ENCODE measurements around the gene CGNL1. TPM values are rescaled to one million over a fixed set of nuclear protein-coding genes. Genes with fewer than 3 reads are reported as not detected.
A peak's percentile ranks its signal among the peaks of the same experiment; 100 is the strongest.

The CGNL1 gene
- total RNA-seq, 1 donor from 2014 or later: 3.0 TPM

DNA sequence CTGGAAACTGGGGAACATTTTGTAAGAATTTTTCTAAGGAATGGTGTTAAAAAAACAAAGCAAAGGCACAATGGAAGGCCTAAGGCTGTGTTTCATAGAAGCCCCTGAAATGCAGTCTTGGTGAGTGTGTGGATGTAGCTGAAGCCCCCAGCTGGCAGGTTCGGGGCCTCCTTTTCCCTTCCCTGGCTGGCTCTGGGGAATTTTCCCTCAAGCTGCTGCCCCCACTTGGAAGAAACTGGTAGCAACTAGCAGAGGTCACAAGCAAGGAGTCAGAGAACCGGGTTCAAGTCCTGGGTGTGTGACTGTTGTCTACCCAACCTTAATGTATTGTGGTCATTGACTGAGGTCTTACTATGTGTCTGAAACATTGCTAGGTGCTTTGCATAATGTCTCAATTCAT, 130.1 kb downstream of the CGNL1 start:
- H3F3A ChIP-seq (ENCODE audit: low read depth): no peaks in the 10 kb centered on the region
- no peak overlapping the region for H3K9ac ChIP-seq
- H3K36me3 Mint-ChIP-seq: no peaks in the 10 kb centered on the region
- peak; percentile 50 for DNase-seq (ENCODE audit: low spot score)
- no peak overlapping the region for H3K27ac ChIP-seq
- H3K4me3 ChIP-seq: no peak overlapping the region
- H2AFZ ChIP-seq (replicated peaks): peak overlapping the region; percentile 27
- H3K27me3 ChIP-seq: no peaks in the 10 kb centered on the region
- no peak overlapping the region for H3K4me3 Mint-ChIP-seq
- H3K36me3 ChIP-seq: no peaks in the 10 kb centered on the region
- H4K20me1 ChIP-seq (ENCODE audit: low read depth): no peaks in the 10 kb centered on the region
- no peak overlapping the region for H3K4me2 ChIP-seq
- H3K4me1 ChIP-seq: peaks cover 21% of the 10 kb centered on the region
- no peak overlapping the region for H3K27ac Mint-ChIP-seq
- TF ChIP-seq EZH2 (IDR thresholded peaks at IDR 0.05): no peak
- TF ChIP-seq, protein P1, sequence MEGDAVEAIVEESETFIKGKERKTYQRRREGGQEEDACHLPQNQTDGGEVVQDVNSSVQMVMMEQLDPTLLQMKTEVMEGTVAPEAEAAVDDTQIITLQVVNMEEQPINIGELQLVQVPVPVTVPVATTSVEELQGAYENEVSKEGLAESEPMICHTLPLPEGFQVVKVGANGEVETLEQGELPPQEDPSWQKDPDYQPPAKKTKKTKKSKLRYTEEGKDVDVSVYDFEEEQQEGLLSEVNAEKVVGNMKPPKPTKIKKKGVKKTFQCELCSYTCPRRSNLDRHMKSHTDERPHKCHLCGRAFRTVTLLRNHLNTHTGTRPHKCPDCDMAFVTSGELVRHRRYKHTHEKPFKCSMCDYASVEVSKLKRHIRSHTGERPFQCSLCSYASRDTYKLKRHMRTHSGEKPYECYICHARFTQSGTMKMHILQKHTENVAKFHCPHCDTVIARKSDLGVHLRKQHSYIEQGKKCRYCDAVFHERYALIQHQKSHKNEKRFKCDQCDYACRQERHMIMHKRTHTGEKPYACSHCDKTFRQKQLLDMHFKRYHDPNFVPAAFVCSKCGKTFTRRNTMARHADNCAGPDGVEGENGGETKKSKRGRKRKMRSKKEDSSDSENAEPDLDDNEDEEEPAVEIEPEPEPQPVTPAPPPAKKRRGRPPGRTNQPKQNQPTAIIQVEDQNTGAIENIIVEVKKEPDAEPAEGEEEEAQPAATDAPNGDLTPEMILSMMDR (IDR thresholded peaks at IDR 0.05): peak; percentile 46
- no peaks in the 10 kb centered on the region for H3K9me3 ChIP-seq (ENCODE audit: low read depth)
- peaks cover 34% of the 10 kb centered on the region for H3K4me1 Mint-ChIP-seq
- H3K9me3 Mint-ChIP-seq: no peaks in the 10 kb centered on the region
- peaks cover 10% of the 10 kb centered on the region for H3K27me3 Mint-ChIP-seq (ENCODE audit: insufficient read depth, low read depth)
- no peaks in the 10 kb centered on the region for H3K79me2 ChIP-seq (ENCODE audit: low read depth)

DNA sequence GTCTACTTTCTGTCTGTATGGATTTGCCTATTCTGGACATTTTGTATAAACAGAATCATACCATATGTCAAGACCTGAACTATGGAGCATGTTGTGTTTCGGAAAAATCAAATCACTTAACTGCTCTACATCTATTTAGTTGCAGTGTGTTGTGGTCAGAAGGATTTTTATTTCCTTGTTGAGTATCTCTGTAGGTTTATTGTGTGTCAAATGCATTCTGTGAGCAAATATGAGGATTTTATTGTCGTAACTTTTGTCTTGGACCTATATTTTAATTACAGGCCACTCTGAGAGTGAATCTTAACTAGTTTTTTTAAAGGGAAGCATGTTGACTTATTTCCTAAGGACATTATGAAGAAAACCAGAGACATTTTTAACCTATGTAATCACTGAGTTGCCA, 130.8 kb downstream of the CGNL1 start:
- Histone ChIP-seq H2AFZ (replicated peaks) (no peak overlapping the region), H3K36me3 (no peaks in the 10 kb centered on the region), H3K4me1 (peaks cover 20% of the 10 kb centered on the region), H3K79me2 (ENCODE audit: low read depth) (no peaks in the 10 kb centered on the region), H3K9ac (no peak overlapping the region), H3F3A (ENCODE audit: low read depth) (no peaks in the 10 kb centered on the region), H4K20me1 (ENCODE audit: low read depth) (no peaks in the 10 kb centered on the region), H3K9me3 (ENCODE audit: low read depth) (no peaks in the 10 kb centered on the region), H3K4me2 (no peak overlapping the region), H3K4me3 (no peak overlapping the region), H3K27ac (no peak overlapping the region), H3K27me3 (no peaks in the 10 kb centered on the region)
- peaks cover 10% of the 10 kb centered on the region for H3K27me3 Mint-ChIP-seq (ENCODE audit: insufficient read depth, low read depth)
- no peak overlapping the region for H3K27ac Mint-ChIP-seq
- no peaks in the 10 kb centered on the region for H3K9me3 Mint-ChIP-seq
- DNase-seq (ENCODE audit: low spot score): no peak
- H3K4me1 Mint-ChIP-seq: peaks cover 30% of the 10 kb centered on the region
- H3K36me3 Mint-ChIP-seq: no peaks in the 10 kb centered on the region
- no peak for TF ChIP-seq EZH2 (IDR thresholded peaks at IDR 0.05)
- TF ChIP-seq EZH2phosphoT487 (IDR thresholded peaks at IDR 0.05): no peak
- TF ChIP-seq, protein P1 (IDR thresholded peaks at IDR 0.05): no peak
- H3K4me3 Mint-ChIP-seq: no peak overlapping the region

DNA sequence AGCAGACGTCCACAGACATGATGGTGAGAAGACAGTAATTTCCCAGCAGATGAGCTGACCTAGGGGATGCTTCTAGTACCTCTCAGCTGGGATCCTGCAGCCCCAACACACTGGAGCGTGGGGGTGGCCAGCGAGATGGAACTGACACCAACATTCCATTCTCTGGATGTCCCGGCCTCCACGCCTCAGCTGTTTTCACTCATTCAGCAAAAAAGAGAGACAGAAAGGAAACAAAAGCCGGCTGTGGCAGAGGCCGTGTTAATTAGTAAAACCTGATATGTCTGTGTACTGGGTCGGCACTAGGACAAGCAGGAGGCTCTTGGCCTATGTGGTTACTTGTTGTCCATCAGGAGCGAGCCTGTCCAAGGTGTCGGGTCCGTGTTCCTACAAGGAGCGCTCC, 132.8 kb downstream of the CGNL1 start:
- H3K4me1 Mint-ChIP-seq: peaks cover 20% of the 10 kb centered on the region
- peaks cover 6% of the 10 kb centered on the region for H3K27me3 Mint-ChIP-seq (ENCODE audit: insufficient read depth, low read depth)
- peaks cover 16% of the 10 kb centered on the region for H3K4me1 ChIP-seq
- no peaks in the 10 kb centered on the region for H4K20me1 ChIP-seq (ENCODE audit: low read depth)
- H3F3A ChIP-seq (ENCODE audit: low read depth): no peaks in the 10 kb centered on the region
- H3K9me3 ChIP-seq (ENCODE audit: low read depth): no peaks in the 10 kb centered on the region
- TF ChIP-seq EZH2phosphoT487 (IDR thresholded peaks at IDR 0.05) (no peak), EZH2 (IDR thresholded peaks at IDR 0.05) (no peak)
- TF ChIP-seq, protein P1 (IDR thresholded peaks at IDR 0.05): no peak
- DNase-seq (ENCODE audit: low spot score): peak; percentile 68
- no peaks in the 10 kb centered on the region for H3K36me3 ChIP-seq
- H3K27ac Mint-ChIP-seq: no peak overlapping the region
- H3K9me3 Mint-ChIP-seq: no peaks in the 10 kb centered on the region
- H3K79me2 ChIP-seq (ENCODE audit: low read depth): no peaks in the 10 kb centered on the region
- no peak overlapping the region for H3K27ac ChIP-seq
- no peaks in the 10 kb centered on the region for H3K27me3 ChIP-seq
- no peak overlapping the region for H3K4me3 ChIP-seq
- H3K9ac ChIP-seq: no peak overlapping the region
- H3K4me2 ChIP-seq: no peak overlapping the region
- no peak overlapping the region for H3K4me3 Mint-ChIP-seq
- H2AFZ ChIP-seq (replicated peaks): no peak overlapping the region
- no peaks in the 10 kb centered on the region for H3K36me3 Mint-ChIP-seq
